MCF 10A (cell line): Measurements from ENCODE around the gene TMEM176A. TPM values are rescaled to one million over a fixed set of nuclear protein-coding genes. Genes with fewer than 3 reads are reported as not detected.

Experiments
- BruUV-seq: library from RNA; stranded (reverse); fragments of 400-500 nt; replicated peaks from 2 replicates; lab custom pipeline; 2021; lab: Mats Ljungman, UMichigan
- CTCF ChIA-PET: fragments of 300-600 bp; sonication (Branson Sonifier 250); formaldehyde crosslinking; extraction: SDS; loops from one replicate; lab custom pipeline; 2021; ENCODE audit warnings: antibody characterized with exemption, inconsistent platforms; lab: Yijun Ruan, JAX
- POLR2A ChIA-PET: fragments of 300-600, 350-650 bp; sonication (Branson Sonifier 250); formaldehyde crosslinking; extraction: SDS; loops from one replicate; lab custom pipeline; 2020; ENCODE audit warnings: antibody characterized with exemption, inconsistent platforms; lab: Yijun Ruan, JAX
- DNase-seq: peaks from one replicate; pipeline ENCODE4 v3.0.0-alpha.2; 2018; ENCODE audit not compliant: unreplicated experiment
- H3K27ac Mint-ChIP-seq: one replicate; pipeline ENCODE4 v1.8.0; 2022; ENCODE audit warnings: mild to moderate bottlenecking, low read depth, mixed read lengths; ENCODE audit not compliant: unreplicated experiment
- H3K27me3 Mint-ChIP-seq: one replicate; pipeline ENCODE4 v1.8.0; 2022; ENCODE audit warnings: mixed read lengths; ENCODE audit not compliant: insufficient read depth, unreplicated experiment
- H3K36me3 Mint-ChIP-seq: one replicate; pipeline ENCODE4 v1.8.0; 2022; ENCODE audit warnings: mild to moderate bottlenecking, moderate library complexity, mixed read lengths; ENCODE audit not compliant: insufficient read depth, unreplicated experiment
- H3K4me1 Mint-ChIP-seq: one replicate; pipeline ENCODE4 v1.8.0; 2022; ENCODE audit warnings: mixed read lengths; ENCODE audit not compliant: insufficient read depth, unreplicated experiment
- H3K4me3 Mint-ChIP-seq: one replicate; pipeline ENCODE4 v1.8.0; 2022; ENCODE audit warnings: mild to moderate bottlenecking, moderate library complexity, mixed read lengths; ENCODE audit not compliant: unreplicated experiment
- H3K9me3 Mint-ChIP-seq: one replicate; pipeline ENCODE4 v1.8.0; 2022; ENCODE audit warnings: mixed read lengths; ENCODE audit not compliant: unreplicated experiment
- CTCF ChIP-seq: fragments of 200-600 bp; IDR thresholded peaks from one replicate; pipeline ENCODE4 v1.8.0; 2022; ENCODE audit warnings: antibody characterized with exemption, mild to moderate bottlenecking; ENCODE audit not compliant: unreplicated experiment
- intact Hi-C: fragments of 100-400 bp; cut with micrococcal nuclease; formaldehyde crosslinking; loops from 2 replicates; pipeline ENCODE4 v1.14.1; 2022
- total RNA-seq: library from RNA; stranded (reverse); gene quantifications from 2 replicates; pipeline ENCODE4 v1.2.3, GENCODE V29; 2022

TMEM176A gene
- total RNA-seq, 1 experiment from 2014 or later = not detected

- H3K4me3 Mint-ChIP-seq = no peak overlapping the region
- POLR2A ChIA-PET = no interaction called here
- no peaks in the 10 kb centered on the region for H3K36me3 Mint-ChIP-seq
- H3K27ac Mint-ChIP-seq = no peak overlapping the region
- H3K9me3 Mint-ChIP-seq = peaks cover 8% of the 10 kb centered on the region
- CTCF ChIA-PET = interaction anchor here (0.6 kb wide), 1 partner anchor 32 kb away, joined by 3 read pairs; no protein-coding TSS in a partner anchor
- no peaks in the 10 kb centered on the region for H3K4me1 Mint-ChIP-seq
- intact Hi-C loops = no loop called here
- BruUV-seq = no TSS peak
- TF ChIP-seq CTCF = no peak
- no peak for DNase-seq
- peaks cover 11% of the 10 kb centered on the region for H3K27me3 Mint-ChIP-seq
These were observed 1.6 kb downstream of the TMEM176A start for GRCh38 chr7:150801946-150802771.

- POLR2A ChIA-PET = no interaction called here
- no peak overlapping the region for H3K27ac Mint-ChIP-seq
- H3K36me3 Mint-ChIP-seq = no peaks in the 10 kb centered on the region
- peaks cover 8% of the 10 kb centered on the region for H3K9me3 Mint-ChIP-seq
- H3K27me3 Mint-ChIP-seq = peaks cover 17% of the 10 kb centered on the region
- intact Hi-C loops = no loop called here
- no peak for DNase-seq
- H3K4me1 Mint-ChIP-seq = no peaks in the 10 kb centered on the region
- CTCF ChIA-PET = interaction anchor here (0.6 to 0.8 kb wide), 2 partner anchors 69 to 75 kb away, joined by 3 to 4 read pairs; no protein-coding TSS in a partner anchor
- no peak overlapping the region for H3K4me3 Mint-ChIP-seq
- BruUV-seq = no TSS peak
- TF ChIP-seq CTCF = no peak
These were observed 2.7 kb downstream of the TMEM176A start for GRCh38 chr7:150803161-150803860.

- Mint-ChIP-seq H3K27me3 (peaks cover 32% of the 10 kb centered on the region), H3K36me3 (no peaks in the 10 kb centered on the region), H3K4me3 (no peak overlapping the region), H3K27ac (no peak overlapping the region), H3K4me1 (no peaks in the 10 kb centered on the region), H3K9me3 (peaks cover 8% of the 10 kb centered on the region)
- TF ChIP-seq CTCF = no peak
- no TSS peak for BruUV-seq
- ChIA-PET POLR2A (no interaction called here), CTCF (interaction anchor here (0.7 kb wide), 1 partner anchor 409 kb away, joined by 3 read pairs; no protein-coding TSS in a partner anchor)
- no peak for DNase-seq
- intact Hi-C loops = no loop called here
These were observed 4.2 kb downstream of the TMEM176A start for GRCh38 chr7:150804802-150805201.

GRCh38 chr7:150805864-150806263 lies 5.3 kb downstream of the TMEM176A start:
- intact Hi-C loops = no loop called here
- CTCF ChIA-PET = no interaction called here
- TF ChIP-seq CTCF = no peak
- no peaks in the 10 kb centered on the region for H3K4me1 Mint-ChIP-seq
- no peak overlapping the region for H3K4me3 Mint-ChIP-seq
- H3K27me3 Mint-ChIP-seq = peaks cover 42% of the 10 kb centered on the region
- no TSS peak for BruUV-seq
- no peaks in the 10 kb centered on the region for H3K36me3 Mint-ChIP-seq
- peaks cover 8% of the 10 kb centered on the region for H3K9me3 Mint-ChIP-seq
- no peak for DNase-seq
- H3K27ac Mint-ChIP-seq = no peak overlapping the region
- POLR2A ChIA-PET = no interaction called here
